Stimulated activated CD8-positive, alpha-beta memory T cell treated with anti-CD3 and anti-CD28 coated beads, Interleukin-7, amount 100 ng/mL, for 48 hours (primary cell): Measurements from ENCODE around the gene IMMT.

Experiments
- DNase-seq, 2 donors: peaks; one replicate each; pipeline ENCODE4 v3.0.0-alpha.2; 2020; ENCODE audit warnings: low read depth in 1 of 2; ENCODE audit errors: extremely low read depth in 1 of 2

The IMMT gene

GRCh38 chr2:86094229-86094628 lies 101.0 kb downstream of the IMMT start:
- no peak for DNase-seq
